ENCODE data around the gene KRT222. TPM values are rescaled to one million over a fixed set of nuclear protein-coding genes. Genes with fewer than 3 reads are reported as not detected.

Gene KRT222
- total RNA-seq, result under 1 TPM in 1 of 4 donors, not detected in 3; 0.26 TPM

DNA sequence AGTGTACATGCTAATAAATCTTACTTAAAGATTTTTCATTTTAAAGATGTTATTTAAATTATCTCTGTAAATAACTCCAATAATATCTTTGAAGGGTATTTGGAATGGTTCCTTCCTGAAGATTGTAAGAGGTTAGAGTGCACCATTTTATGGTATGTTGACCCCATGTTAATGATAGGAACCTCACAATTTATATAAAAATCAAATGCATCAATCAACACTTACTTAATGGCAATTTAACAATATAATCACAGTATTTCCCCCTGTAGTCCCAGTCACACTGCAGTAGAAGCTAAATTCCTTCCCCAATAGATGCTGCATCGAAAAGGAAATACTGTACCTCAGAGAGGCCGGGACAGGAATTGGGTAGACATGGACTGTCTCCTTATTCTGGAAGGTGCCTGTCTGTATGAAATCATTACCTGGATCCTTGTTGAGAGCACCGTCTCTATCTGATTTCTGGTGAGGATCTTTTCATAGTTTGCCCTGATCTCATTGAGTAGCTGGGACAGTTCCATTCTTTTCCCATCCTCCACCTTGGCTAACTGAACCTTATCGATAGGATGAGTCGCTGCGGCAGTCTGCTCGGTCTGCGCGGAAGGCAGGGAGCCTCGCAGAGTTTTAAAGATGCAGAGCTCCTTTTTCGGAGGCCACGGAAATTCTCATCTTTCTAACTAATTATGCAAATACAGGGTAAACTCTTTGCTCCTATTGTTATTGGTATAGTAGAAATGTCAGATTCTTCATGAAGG, at the start of gene KRT222:
Gene KRT222, minus strand, starts transcription at position 596 of the 752 bp plus-strand sequence. Its CDS starts 78 bp downstream, at position 518.
- no peaks in the 10 kb centered on the region for H3K36me3 ChIP-seq
- 5% methylated on average over 12 of the region's 12 CpGs for WGBS
- no peak for DNase-seq (ENCODE audit: low spot score in 2 of 2)
- H3K4me3 ChIP-seq, result peak within 1 kb of the TSS; percentile 33
- H3K27me3 ChIP-seq, result peaks cover 14% of the 10 kb centered on the region
- H3K27ac ChIP-seq, result no peak within 1 kb of the TSS
- H3K9me3 ChIP-seq, result no peaks in the 10 kb centered on the region
- TF ChIP-seq POLR2AphosphoS5 (IDR thresholded peaks at IDR 0.05), result no peak
- TF ChIP-seq EP300 (IDR thresholded peaks at IDR 0.05), result no peak
- TF ChIP-seq POLR2A (IDR thresholded peaks at IDR 0.05), result no peak
- H3K4me1 ChIP-seq, result peaks cover 4% of the 10 kb centered on the region

DNA sequence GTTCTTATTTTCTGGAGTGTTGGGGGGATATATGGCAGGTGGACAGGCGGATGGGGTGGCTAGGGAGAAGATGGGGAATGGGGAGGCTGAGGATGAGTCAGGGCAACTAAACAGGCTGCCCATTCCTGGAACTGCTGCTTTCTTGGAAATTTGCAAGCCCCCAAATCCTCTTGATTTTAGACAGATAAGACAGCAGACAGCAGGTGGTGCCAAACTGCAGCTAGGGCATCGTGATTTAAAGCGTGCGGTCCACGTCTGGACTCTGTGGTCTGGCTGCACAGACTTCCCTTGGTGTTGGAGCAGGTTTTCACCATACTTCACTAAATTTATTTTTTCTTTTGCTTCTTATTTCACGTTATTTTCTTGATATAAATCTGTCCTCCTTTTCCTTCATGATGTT, 49.5 kb upstream of the KRT222 start:
- no peaks in the 10 kb centered on the region for H3K36me3 ChIP-seq
- H3K27ac ChIP-seq, result no peak overlapping the region
- H3K4me1 ChIP-seq, result no peaks in the 10 kb centered on the region
- TF ChIP-seq EP300 (IDR thresholded peaks at IDR 0.05) (no peak), POLR2A (IDR thresholded peaks at IDR 0.05) (no peak), POLR2AphosphoS5 (IDR thresholded peaks at IDR 0.05) (no peak)
- TF ChIP-seq, protein P1, sequence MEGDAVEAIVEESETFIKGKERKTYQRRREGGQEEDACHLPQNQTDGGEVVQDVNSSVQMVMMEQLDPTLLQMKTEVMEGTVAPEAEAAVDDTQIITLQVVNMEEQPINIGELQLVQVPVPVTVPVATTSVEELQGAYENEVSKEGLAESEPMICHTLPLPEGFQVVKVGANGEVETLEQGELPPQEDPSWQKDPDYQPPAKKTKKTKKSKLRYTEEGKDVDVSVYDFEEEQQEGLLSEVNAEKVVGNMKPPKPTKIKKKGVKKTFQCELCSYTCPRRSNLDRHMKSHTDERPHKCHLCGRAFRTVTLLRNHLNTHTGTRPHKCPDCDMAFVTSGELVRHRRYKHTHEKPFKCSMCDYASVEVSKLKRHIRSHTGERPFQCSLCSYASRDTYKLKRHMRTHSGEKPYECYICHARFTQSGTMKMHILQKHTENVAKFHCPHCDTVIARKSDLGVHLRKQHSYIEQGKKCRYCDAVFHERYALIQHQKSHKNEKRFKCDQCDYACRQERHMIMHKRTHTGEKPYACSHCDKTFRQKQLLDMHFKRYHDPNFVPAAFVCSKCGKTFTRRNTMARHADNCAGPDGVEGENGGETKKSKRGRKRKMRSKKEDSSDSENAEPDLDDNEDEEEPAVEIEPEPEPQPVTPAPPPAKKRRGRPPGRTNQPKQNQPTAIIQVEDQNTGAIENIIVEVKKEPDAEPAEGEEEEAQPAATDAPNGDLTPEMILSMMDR (IDR thresholded peaks at IDR 0.05), result no peak
- WGBS, result 64% methylated on average over 6 of the region's 6 CpGs
- peaks cover 4% of the 10 kb centered on the region for H3K27me3 ChIP-seq
- H3K4me3 ChIP-seq, result no peak overlapping the region
- H3K9me3 ChIP-seq, result no peaks in the 10 kb centered on the region
- no peak for DNase-seq (ENCODE audit: low spot score in 2 of 2)

DNA sequence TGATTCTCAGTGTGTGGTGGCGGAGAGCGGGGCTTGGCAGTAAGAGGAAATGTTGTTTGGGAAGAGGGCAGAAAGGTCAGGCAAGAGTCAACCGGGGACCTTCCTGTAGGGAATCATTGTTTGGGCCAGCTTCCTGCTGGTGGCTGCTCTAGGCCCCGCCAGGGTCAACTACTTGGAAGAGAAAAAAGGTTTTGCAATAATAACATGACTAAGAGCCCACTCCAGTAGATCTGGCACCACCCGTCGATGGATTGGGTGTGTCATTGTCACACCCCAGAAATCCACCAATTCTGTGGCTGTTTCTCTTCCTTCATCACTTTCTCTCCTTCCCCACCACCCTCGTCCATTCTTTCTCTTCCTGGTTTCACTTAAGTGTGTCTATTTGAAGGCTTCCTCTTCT, 42.8 kb upstream of the KRT222 start:
- Histone ChIP-seq H3K4me1 (peaks cover 7% of the 10 kb centered on the region), H3K9me3 (no peaks in the 10 kb centered on the region), H3K36me3 (no peaks in the 10 kb centered on the region), H3K27me3 (peaks cover 5% of the 10 kb centered on the region), H3K27ac (no peak overlapping the region), H3K4me3 (no peak overlapping the region)
- TF ChIP-seq EP300 (IDR thresholded peaks at IDR 0.05), result no peak
- no peak for TF ChIP-seq POLR2AphosphoS5 (IDR thresholded peaks at IDR 0.05)
- TF ChIP-seq, protein P1 (IDR thresholded peaks at IDR 0.05), result no peak
- TF ChIP-seq POLR2A (IDR thresholded peaks at IDR 0.05), result no peak
- DNase-seq (ENCODE audit: low spot score in 2 of 2), result peak; percentile 72 to 84
- 59% methylated on average over 7 of the region's 7 CpGs for WGBS

DNA sequence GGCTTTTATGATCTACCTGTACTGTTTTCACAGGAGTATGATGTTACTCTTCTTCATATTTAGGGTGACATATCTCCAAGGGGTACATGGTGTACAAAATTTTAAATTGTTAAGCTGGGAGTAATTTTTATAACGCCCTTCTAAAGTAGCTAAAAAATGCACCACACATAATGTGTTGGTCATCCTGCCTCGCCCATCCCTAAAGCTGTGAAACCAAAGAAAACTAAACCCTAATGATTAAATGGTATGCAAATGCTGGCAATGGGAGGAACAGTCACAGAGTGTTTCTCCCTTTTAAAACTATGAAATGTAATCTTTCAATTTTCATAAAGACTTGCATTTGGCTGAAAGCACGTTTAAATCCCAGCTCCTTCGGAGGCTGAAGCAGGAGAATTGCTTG, 40.6 kb upstream of the KRT222 start:
- DNase-seq (ENCODE audit: low spot score in 2 of 2), result no peak
- Histone ChIP-seq H3K4me3 (no peak overlapping the region), H3K36me3 (no peaks in the 10 kb centered on the region), H3K27me3 (peaks cover 5% of the 10 kb centered on the region), H3K27ac (no peak overlapping the region), H3K4me1 (peaks cover 7% of the 10 kb centered on the region), H3K9me3 (no peaks in the 10 kb centered on the region)
- 68% methylated on average over 4 of the region's 4 CpGs for WGBS
- no peak for TF ChIP-seq POLR2AphosphoS5 (IDR thresholded peaks at IDR 0.05)

DNA sequence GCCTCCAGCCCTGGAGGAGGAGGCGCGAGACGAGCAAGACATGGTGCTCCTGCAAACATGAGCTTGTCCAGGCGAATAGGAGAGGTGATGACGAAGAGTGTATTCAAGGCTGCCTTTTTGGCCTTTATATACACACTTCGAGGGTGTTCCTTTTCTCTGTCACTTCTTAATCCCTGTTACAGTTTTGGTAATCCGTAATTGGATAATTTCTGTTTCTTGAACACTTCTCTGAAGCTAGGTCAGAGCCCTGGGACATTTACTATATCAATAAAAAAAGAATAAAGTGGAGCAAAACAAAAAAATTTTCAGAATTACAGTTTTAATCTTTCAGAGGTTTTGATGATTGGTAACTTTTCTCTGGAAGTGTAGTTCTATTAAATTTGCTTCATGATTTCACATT, 38.7 kb upstream of the KRT222 start, which contains the start of gene KRT24:
Gene KRT24, minus strand, starts transcription at position 101 of the 400 bp plus-strand sequence. Its CDS starts 59 bp downstream, at position 42.
- Histone ChIP-seq H3K4me3 (no peak within 1 kb of the TSS), H3K9me3 (no peaks in the 10 kb centered on the region)

DNA sequence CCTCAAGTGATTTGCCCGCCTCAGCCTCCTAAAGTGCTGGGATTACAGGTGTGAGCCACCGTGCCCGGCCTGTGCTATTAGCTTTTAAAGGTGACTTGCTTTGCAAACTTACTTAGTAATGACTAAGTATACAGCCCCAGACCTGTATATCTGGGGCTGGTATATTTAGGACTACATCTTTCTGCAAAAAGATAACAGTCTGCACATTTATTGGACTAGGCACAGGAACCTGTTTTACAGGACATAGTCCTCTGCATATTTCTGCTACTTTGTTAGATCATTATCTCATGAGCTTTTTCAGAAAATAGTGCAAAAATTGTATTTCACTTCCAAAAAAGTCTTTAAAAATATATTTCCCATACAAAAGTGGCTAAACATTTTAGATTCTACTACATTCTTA, 37.3 kb upstream of the KRT222 start:
- no peak overlapping the region for H3K27ac ChIP-seq
- 72% methylated on average over 3 of the region's 3 CpGs for WGBS
- DNase-seq (ENCODE audit: low spot score in 2 of 2), result no peak
- no peak overlapping the region for H3K4me3 ChIP-seq
- TF ChIP-seq POLR2AphosphoS5 (IDR thresholded peaks at IDR 0.05), result no peak
- no peak for TF ChIP-seq EP300 (IDR thresholded peaks at IDR 0.05)
- TF ChIP-seq, protein P1 (IDR thresholded peaks at IDR 0.05), result no peak
- TF ChIP-seq POLR2A (IDR thresholded peaks at IDR 0.05), result no peak
- H3K27me3 ChIP-seq, result peaks cover 5% of the 10 kb centered on the region
- no peaks in the 10 kb centered on the region for H3K9me3 ChIP-seq
- peaks cover 6% of the 10 kb centered on the region for H3K4me1 ChIP-seq
- H3K36me3 ChIP-seq, result no peaks in the 10 kb centered on the region

More for the DNA sequence above, 38.7 kb upstream of the KRT222 start, which contains the start of gene KRT24:
- TF ChIP-seq EP300 (IDR thresholded peaks at IDR 0.05) (no peak), POLR2AphosphoS5 (IDR thresholded peaks at IDR 0.05) (no peak), POLR2A (IDR thresholded peaks at IDR 0.05) (no peak)
- TF ChIP-seq, protein P1 (IDR thresholded peaks at IDR 0.05), result no peak
- no peaks in the 10 kb centered on the region for H3K36me3 ChIP-seq
- no peak within 1 kb of the TSS for H3K27ac ChIP-seq
- no peak for DNase-seq (ENCODE audit: low spot score in 2 of 2)
- peaks cover 5% of the 10 kb centered on the region for H3K27me3 ChIP-seq
- H3K4me1 ChIP-seq, result peaks cover 7% of the 10 kb centered on the region
- 66% methylated on average over 7 of the region's 7 CpGs for WGBS

Measured in suprapubic skin (tissue), 4 donors.